Activated CD8-positive, alpha-beta T cell treated with anti-CD3 and anti-CD28 coated beads, Interleukin-2, amount 10 ng/mL, durations not matched to agents 7 days and 5 days (primary cell): Measurements from ENCODE around the gene FNBP1. TPM values are rescaled to one million over a fixed set of nuclear protein-coding genes. Genes with fewer than 3 reads are reported as not detected.

ENCODE experiments used
- ATAC-seq: fragments of 150-1000 bp; cut with Tn5 transposase; one replicate; pipeline ENCODE4 v1.10.0; 2021; ENCODE audit warnings: moderate library complexity
- CTCF ChIA-PET: fragments of 350-600 bp; sonication (Branson Sonifier 250); formaldehyde crosslinking; loops from one replicate; lab custom pipeline; 2021; ENCODE audit warnings: antibody characterized with exemption; lab: Charles Lee
- POLR2A ChIA-PET: fragments of 350-600 bp; sonication (Branson Sonifier 250); formaldehyde crosslinking; loops from one replicate; lab custom pipeline; 2021; ENCODE audit warnings: antibody characterized with exemption; lab: Charles Lee
- DNase-seq: peaks from one replicate; pipeline ENCODE4 v3.0.0-alpha.2; 2020
- H3K27ac Mint-ChIP-seq: one replicate; pipeline ENCODE4 v1.8.0; 2021; ENCODE audit warnings: mild to moderate bottlenecking, mixed read lengths
- H3K27me3 Mint-ChIP-seq: one replicate; pipeline ENCODE4 v1.8.0; 2021; ENCODE audit warnings: low read depth, mixed read lengths
- H3K36me3 Mint-ChIP-seq: one replicate; pipeline ENCODE4 v1.8.0; 2021; ENCODE audit warnings: low read depth, mixed read lengths
- H3K4me1 Mint-ChIP-seq: one replicate; pipeline ENCODE4 v1.8.0; 2021; ENCODE audit warnings: low read depth, mixed read lengths
- H3K4me3 Mint-ChIP-seq: one replicate; pipeline ENCODE4 v1.8.0; 2021; ENCODE audit warnings: mild to moderate bottlenecking, mixed read lengths
- H3K9me3 Mint-ChIP-seq: one replicate; pipeline ENCODE4 v1.8.0; 2022; ENCODE audit warnings: mixed read lengths; ENCODE audit not compliant: insufficient read depth
- total RNA-seq, 2 experiments: library from RNA; stranded (reverse); gene quantifications; one replicate each; pipeline ENCODE4 v1.2.3, GENCODE V29; 2021

Gene FNBP1
- total RNA-seq, result 100 to 1,000 TPM; 173 to 176 TPM

DNA sequence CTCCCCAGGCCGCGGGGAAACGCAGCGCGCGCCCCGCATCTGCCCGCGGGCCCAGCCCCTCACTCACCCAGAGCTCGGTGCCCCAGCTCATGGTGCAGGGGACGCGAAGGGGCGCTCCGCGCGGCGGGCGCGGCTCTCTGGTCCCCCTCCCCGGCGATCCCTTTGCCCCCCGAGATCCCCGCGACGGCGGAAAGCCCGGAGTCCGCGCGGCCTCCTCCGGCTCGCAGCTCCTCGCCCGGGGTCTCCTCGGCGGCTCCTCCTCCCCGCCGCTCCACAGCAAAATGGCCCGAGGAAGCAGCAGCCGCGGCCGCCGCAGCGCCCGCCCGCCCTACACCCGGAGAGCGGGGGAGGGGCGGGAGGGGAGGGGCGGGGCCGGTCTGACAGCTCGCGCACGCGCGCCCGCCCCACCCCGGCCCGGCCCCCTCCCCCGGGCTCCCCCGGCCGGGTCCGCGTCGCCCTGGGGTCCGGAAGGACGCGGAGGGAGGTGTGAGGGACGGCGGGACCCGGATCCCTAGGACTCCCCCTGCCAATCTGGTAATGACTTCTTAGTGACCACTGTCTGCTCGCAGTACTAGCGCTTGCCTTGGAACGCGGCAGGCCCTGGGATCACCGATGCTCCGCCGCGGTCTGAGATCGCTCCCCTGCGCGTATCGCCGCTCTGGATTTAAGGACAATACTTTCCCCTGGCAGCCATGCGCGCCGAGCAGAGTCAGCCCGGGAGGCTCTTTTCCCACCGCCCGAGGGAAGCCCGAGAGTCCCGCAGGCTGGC lies at the start of gene FNBP1:
Gene FNBP1 (minus strand): TSS at position 305 of the 769 bp plus-strand sequence. CDS start 214 bp downstream, at position 91.
- ChIA-PET POLR2A (interaction anchor here (0.6 to 6.9 kb wide), 12 partner anchors 8 to 174 kb away, joined by 3 to 138 read pairs (median 4); partner anchors contain the start of gene GPR107), CTCF (interaction anchor here (0.5 to 6.0 kb wide), 6 partner anchors 8 to 158 kb away, joined by 3 to 43 read pairs (median 4); no protein-coding TSS in a partner anchor)
- Mint-ChIP-seq H3K27ac (peak within 1 kb of the TSS; percentile 98), H3K36me3 (peaks cover 22% of the 10 kb centered on the region), H3K4me1 (peaks cover 48% of the 10 kb centered on the region), H3K4me3 (peak within 1 kb of the TSS; percentile 99), H3K9me3 (no peaks in the 10 kb centered on the region), H3K27me3 (no peaks in the 10 kb centered on the region)
- peak; percentile 63 for ATAC-seq
- peak; percentile 83 for DNase-seq

DNA sequence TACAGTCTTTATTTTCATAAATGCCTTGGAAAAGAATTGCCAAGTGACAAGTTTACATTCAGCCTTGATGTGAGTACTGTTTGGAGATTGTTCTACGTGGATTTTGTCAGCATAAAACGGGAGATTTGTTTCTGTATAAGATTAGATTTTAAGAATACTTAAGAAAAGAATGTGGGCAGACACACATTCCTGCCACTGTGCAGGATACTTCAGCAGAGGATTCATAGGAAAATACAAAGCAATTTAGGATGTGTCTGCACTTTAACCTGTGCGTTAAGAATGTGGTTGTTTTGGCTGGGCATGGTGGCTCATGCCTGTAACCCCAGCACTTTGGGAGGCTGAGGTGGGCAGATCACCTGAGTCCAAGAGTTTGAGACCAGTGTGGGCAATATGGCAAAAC lies 47.9 kb upstream of the FNBP1 start:
- H3K27ac Mint-ChIP-seq, result no peak overlapping the region
- POLR2A ChIA-PET, result interaction anchor here (0.6 kb wide), 1 partner anchor 210 kb away, joined by 3 read pairs; no protein-coding TSS in a partner anchor

DNA sequence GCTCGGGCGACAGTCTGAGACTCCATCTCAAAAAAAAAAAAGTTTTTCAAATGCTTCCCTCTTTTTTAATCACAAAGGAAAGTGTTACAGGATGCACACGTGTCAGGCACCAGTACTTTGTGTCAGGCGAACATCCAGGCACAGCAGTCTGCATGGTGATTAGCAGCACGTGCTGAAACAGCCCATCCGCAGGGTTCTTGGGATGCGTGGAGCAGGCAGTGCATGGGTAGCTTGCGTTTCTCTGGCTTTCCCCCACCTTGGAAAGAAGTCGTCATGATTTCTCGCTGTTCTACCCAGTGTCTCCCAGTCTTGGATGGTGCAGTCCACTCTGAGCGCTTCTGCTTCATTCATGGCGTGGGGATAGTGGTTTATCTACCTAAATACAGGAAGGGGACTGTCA lies 46.2 kb upstream of the FNBP1 start:
- Mint-ChIP-seq H3K4me1 (peaks cover 5% of the 10 kb centered on the region), H3K36me3 (peaks cover 42% of the 10 kb centered on the region), H3K9me3 (no peaks in the 10 kb centered on the region), H3K27ac (no peak overlapping the region), H3K4me3 (no peak overlapping the region), H3K27me3 (no peaks in the 10 kb centered on the region)
- DNase-seq (no peak), ATAC-seq (no peak)
- ChIA-PET CTCF (no interaction called here), POLR2A (no interaction called here)

More for the DNA sequence above, 47.9 kb upstream of the FNBP1 start:
- H3K4me3 Mint-ChIP-seq, result no peak overlapping the region
- peaks cover 12% of the 10 kb centered on the region for H3K4me1 Mint-ChIP-seq
- ATAC-seq, result no peak
- DNase-seq, result no peak
- CTCF ChIA-PET, result no interaction called here
- peaks cover 51% of the 10 kb centered on the region for H3K36me3 Mint-ChIP-seq
- no peaks in the 10 kb centered on the region for H3K9me3 Mint-ChIP-seq
- H3K27me3 Mint-ChIP-seq, result no peaks in the 10 kb centered on the region

DNA sequence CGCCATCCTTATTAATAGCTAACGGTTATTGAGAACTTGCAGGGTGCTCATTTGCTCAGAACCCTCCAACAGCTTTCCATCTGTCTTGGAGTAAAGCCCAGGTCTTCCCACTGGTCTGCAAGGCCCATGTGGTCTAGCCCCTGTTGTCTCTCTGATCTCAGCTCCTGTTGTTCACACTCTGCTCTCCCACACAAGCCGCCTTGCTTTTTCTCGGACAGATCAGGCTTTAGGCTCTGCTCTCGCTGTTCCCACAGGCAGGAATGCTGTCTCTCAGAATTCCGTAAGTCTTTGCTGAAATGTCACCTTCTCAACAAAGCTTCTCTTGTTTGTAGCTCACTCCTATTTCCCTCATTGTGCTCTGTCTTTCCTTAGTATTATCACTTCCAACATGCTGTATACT lies 45.1 kb upstream of the FNBP1 start:
- no peaks in the 10 kb centered on the region for H3K27me3 Mint-ChIP-seq
- CTCF ChIA-PET, result interaction anchor here (1.0 kb wide), 1 partner anchor 19 kb away, joined by 4 read pairs; no protein-coding TSS in a partner anchor
- H3K36me3 Mint-ChIP-seq, result peaks cover 36% of the 10 kb centered on the region
- no peak overlapping the region for H3K4me3 Mint-ChIP-seq
- no peaks in the 10 kb centered on the region for H3K9me3 Mint-ChIP-seq
- no peak overlapping the region for H3K27ac Mint-ChIP-seq
- DNase-seq (no peak), ATAC-seq (no peak)
- H3K4me1 Mint-ChIP-seq, result peaks cover 5% of the 10 kb centered on the region
- POLR2A ChIA-PET, result no interaction called here

DNA sequence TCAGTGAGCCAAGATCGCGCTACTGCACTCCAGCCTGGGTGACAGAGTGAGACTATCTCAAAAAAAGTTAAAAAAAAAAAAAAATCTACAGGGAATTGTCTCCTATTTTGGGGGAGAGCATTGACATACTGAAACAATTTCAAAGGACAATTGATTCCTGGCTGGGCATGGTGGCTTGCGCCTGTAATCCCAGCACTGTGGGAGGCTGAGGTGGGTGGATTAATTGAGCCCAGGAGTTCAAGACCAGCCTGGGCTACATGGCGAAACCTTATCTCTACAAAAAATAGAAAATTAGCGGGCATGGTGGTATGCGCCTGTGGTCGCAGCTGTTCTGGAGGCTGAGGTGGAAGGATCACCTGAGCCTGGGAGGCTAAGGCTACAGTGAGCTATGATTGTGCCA lies 41.3 kb upstream of the FNBP1 start:
- Mint-ChIP-seq H3K9me3 (no peaks in the 10 kb centered on the region), H3K27me3 (no peaks in the 10 kb centered on the region), H3K36me3 (peaks cover 31% of the 10 kb centered on the region), H3K4me1 (no peaks in the 10 kb centered on the region), H3K4me3 (no peak overlapping the region), H3K27ac (no peak overlapping the region)
- ATAC-seq (no peak), DNase-seq (no peak)
- CTCF ChIA-PET, result no interaction called here
- POLR2A ChIA-PET, result no interaction called here

DNA sequence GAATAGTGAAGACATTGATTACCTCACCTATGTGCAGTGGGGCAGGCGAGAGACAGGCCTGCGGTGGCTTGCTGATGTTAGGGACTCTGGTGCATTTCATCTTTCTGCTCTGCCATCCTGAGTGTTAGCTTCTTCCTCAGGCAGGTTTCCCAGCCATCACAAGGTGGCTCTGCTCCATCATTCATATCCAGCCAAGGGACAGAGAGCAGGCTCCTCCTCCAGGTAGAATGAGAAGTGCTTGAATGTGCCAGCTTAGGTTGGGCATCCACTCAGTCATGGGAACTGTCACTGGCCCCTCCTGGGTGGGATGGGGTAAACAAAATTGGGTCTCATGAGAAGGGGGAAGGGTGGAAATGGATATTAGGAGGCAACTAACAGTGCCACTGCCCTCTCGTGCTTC lies 35.6 kb upstream of the FNBP1 start:
- peaks cover 41% of the 10 kb centered on the region for H3K36me3 Mint-ChIP-seq
- DNase-seq (no peak), ATAC-seq (no peak)
- ChIA-PET CTCF (no interaction called here), POLR2A (interaction anchor here (0.5 kb wide), 1 partner anchor 127 kb away, joined by 3 read pairs; no protein-coding TSS in a partner anchor)
- peaks cover 9% of the 10 kb centered on the region for H3K4me1 Mint-ChIP-seq
- H3K9me3 Mint-ChIP-seq, result no peaks in the 10 kb centered on the region
- no peak overlapping the region for H3K4me3 Mint-ChIP-seq
- no peak overlapping the region for H3K27ac Mint-ChIP-seq
- no peaks in the 10 kb centered on the region for H3K27me3 Mint-ChIP-seq

DNA sequence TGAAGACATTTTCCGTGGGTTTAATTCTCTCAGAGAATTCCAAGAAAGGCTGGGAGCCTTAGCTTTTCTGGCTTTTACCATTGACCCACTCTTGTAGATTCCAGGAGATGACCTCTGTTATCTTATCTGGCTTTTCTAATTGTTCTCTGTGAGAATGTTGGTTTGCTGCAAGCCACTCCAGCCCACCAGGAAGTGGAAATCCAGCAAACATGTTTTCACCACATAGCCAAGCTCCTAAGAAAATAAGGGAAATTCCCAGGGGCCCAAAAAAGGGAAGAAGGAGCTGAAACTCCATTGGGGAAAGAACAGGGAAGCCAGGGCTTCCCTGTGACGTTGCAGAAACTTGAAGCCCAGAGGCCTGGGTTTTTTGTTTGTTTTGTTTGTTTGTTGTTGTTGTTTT lies 30.4 kb upstream of the FNBP1 start:
- ATAC-seq (no peak), DNase-seq (no peak)
- H3K27ac Mint-ChIP-seq, result no peak overlapping the region
- H3K9me3 Mint-ChIP-seq, result no peaks in the 10 kb centered on the region
- ChIA-PET CTCF (no interaction called here), POLR2A (no interaction called here)
- H3K27me3 Mint-ChIP-seq, result no peaks in the 10 kb centered on the region
- peaks cover 25% of the 10 kb centered on the region for H3K4me1 Mint-ChIP-seq
- H3K4me3 Mint-ChIP-seq, result no peak overlapping the region
- peaks cover 15% of the 10 kb centered on the region for H3K36me3 Mint-ChIP-seq

DNA sequence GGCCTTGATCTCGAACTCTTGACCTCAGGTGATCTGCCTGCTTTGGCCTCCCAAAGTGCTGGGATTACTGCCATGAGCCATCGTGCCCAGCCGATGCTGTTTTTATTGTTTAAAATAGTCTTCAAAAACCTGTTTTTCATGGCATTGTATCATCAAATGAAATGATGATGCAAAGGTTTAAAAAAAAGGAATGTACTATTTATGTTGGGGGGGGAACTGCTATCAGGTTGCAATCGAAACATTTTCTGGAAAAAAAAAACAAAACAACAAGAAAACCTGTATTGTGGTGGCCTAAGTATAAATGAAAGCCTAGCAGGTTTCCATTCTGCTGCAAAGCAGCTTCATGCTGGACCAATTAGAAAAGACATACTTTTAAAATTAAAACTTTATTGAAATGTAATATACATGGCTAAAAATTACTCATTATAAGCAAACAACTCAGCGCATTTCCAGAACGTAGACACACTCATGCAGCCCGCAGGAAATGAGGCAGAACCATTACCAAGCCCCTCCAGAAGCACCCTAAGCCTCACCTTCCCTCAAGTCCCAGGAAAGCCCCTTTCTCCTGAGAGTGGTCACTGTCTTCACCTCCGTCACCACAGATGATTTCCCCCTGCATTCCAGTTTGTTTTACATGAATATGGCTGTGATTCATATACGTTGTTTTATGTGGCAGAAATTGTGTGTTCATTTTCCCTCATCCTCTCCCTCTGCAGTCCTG lies 29.7 kb upstream of the FNBP1 start:
- ATAC-seq (no peak), DNase-seq (no peak)
- H3K36me3 Mint-ChIP-seq, result peaks cover 12% of the 10 kb centered on the region
- no peaks in the 10 kb centered on the region for H3K27me3 Mint-ChIP-seq
- no peaks in the 10 kb centered on the region for H3K9me3 Mint-ChIP-seq
- H3K27ac Mint-ChIP-seq, result no peak overlapping the region
- H3K4me3 Mint-ChIP-seq, result no peak overlapping the region
- POLR2A ChIA-PET, result no interaction called here
- peaks cover 27% of the 10 kb centered on the region for H3K4me1 Mint-ChIP-seq
- CTCF ChIA-PET, result no interaction called here

DNA sequence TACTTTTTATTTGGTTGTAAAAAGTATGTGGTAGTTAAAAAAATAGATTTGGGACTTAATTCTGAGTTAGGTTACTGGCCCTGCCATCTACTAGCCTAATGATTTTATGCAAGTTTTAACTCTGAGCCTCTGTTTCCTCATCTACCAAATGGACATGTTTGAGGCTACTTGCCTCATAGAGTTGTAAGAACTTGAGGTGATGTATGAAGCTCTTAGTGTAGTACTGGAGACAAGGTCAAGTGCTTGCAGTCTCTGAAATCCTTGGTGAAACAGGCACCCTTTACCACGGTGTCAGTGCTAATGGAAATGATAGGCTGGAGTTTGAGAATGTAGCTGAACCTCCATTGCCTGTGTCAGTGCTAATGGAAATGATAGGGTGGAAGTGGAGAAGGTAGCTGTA lies 26.1 kb upstream of the FNBP1 start:
- no peak overlapping the region for H3K4me3 Mint-ChIP-seq
- H3K36me3 Mint-ChIP-seq, result peaks cover 9% of the 10 kb centered on the region
- CTCF ChIA-PET, result interaction anchor here (1.0 to 3.3 kb wide), 2 partner anchors 10 to 184 kb away, joined by 4 to 10 read pairs; no protein-coding TSS in a partner anchor
- H3K27me3 Mint-ChIP-seq, result no peaks in the 10 kb centered on the region
- POLR2A ChIA-PET, result interaction anchor here (0.6 kb wide), 1 partner anchor 51 kb away, joined by 3 read pairs; no protein-coding TSS in a partner anchor
- H3K27ac Mint-ChIP-seq, result no peak overlapping the region
- ATAC-seq (no peak), DNase-seq (no peak)
- no peaks in the 10 kb centered on the region for H3K9me3 Mint-ChIP-seq
- H3K4me1 Mint-ChIP-seq, result peaks cover 19% of the 10 kb centered on the region

DNA sequence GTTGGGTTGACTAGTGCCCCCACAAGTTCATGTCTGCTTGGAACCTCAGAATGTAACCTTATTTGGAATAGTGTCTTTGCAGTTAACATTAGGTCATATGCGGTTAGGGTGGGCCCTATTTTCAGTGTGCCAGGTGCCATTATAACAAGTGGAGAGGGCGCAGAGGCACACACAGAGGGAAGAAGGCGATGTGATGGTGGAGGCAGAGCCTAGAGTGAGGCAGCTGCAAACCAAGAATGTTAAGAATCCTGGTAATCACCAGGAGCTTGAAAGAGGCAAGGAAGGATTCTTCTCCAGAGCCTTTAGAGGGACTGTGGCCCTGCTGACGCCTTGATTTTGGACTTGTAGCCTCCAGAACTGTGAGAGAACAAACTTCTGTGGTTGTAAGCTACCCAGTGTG lies 21.6 kb upstream of the FNBP1 start:
- peaks cover 14% of the 10 kb centered on the region for H3K36me3 Mint-ChIP-seq
- H3K27ac Mint-ChIP-seq, result no peak overlapping the region
- H3K4me3 Mint-ChIP-seq, result no peak overlapping the region
- no peaks in the 10 kb centered on the region for H3K9me3 Mint-ChIP-seq
- peaks cover 15% of the 10 kb centered on the region for H3K4me1 Mint-ChIP-seq
- ChIA-PET CTCF (interaction anchor here (1.2 kb wide), 1 partner anchor 11 kb away, joined by 4 read pairs; the partner anchor contains the start of gene GPR107), POLR2A (no interaction called here)
- no peaks in the 10 kb centered on the region for H3K27me3 Mint-ChIP-seq
- DNase-seq, result no peak
- ATAC-seq, result no peak

DNA sequence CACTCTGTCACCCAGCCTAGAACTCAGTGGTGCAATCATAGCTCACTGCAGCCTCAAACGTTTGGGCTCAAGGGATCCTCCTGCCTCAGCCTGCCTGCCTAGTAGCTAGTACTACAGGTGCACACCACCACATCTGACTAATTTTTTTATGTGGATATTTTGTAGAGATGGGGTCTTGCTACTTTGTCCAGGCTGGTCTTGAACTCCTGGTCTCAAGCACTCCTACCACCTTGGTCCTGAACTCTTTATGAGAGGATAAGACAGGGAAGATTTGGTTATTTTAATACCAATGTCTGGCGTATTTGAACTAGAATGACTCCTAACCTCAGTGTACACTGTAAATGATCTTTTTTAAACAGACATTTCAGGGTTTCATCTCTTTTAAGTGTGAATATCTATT lies 19.8 kb upstream of the FNBP1 start:
- no peak for DNase-seq

More for the DNA sequence above, 19.8 kb upstream of the FNBP1 start:
- Mint-ChIP-seq H3K36me3 (peaks cover 23% of the 10 kb centered on the region), H3K9me3 (no peaks in the 10 kb centered on the region), H3K4me3 (no peak overlapping the region), H3K27ac (peak overlapping the region; percentile 24), H3K27me3 (no peaks in the 10 kb centered on the region), H3K4me1 (peaks cover 14% of the 10 kb centered on the region)
- POLR2A ChIA-PET, result no interaction called here
- CTCF ChIA-PET, result no interaction called here
- no peak for ATAC-seq
